Measurements from ENCODE around the gene PMIS2.

DNA sequence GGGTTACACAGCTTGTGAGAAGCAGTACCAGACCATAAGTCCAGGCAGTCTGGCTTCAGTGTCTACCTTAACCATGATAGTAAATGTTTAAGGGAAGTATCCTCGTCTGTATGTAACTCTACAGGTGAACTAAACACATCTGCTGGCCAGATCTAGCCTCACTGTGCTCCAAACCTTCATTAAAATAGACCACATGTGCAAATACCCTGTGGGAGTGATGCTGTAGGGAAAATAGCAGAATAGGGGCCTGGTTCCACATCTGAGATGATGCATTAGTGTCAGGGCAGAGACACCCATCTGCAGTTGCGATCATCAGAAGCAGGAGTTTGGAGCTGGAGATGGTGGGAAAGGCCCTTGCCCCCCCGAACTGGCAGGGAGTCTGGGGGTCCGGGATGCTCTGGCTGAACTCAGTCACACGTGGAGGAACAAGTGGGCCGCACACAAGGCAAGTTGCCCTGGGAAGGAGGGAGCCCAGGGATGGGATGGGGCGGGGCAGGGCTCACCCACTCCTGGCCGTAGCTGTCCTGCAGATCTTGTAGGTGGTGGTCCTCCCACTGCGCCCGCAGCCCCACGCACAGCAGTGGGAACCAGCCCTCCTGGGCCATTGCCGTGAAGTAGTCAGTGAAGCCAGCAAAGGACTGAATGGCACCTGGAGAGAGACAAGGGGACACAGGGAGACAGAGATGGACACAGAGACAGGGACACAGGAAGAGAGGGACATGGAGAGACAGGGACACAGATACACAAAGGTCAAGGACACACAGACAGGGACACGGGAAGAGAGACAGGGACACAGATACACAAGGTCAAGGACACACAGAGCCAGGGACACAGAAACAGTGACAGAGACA lies 33.2 kb upstream of the PMIS2 start:
- TF ChIP-seq CTCF (conservative IDR thresholded peaks at IDR 0.05; ENCODE audit: low read length) = no peak
- no peak for TF ChIP-seq EZH2phosphoT487 (IDR thresholded peaks at IDR 0.05; ENCODE audit: borderline replicate concordance)

All from Loucy (cell line).